Tibial artery (tissue), 4 donors: ENCODE measurements around the gene GABBR2.

Experiments
- DNase-seq, 2 donors: peaks; one replicate each; pipeline ENCODE4 v3.0.0-alpha.2; 2019
- H3K27ac ChIP-seq, 2 donors: fragments of 200-600 bp; sonication (generic) in 1 of 2; 1 replicate in 1 of 2; 2 replicates in 1 of 2; pipeline ENCODE4 v1.5.1; 2018 to 2019; ENCODE audit warnings: mild to moderate bottlenecking in 1 of 2
- H3K27me3 ChIP-seq, 2 donors: fragments of 200-600 bp; sonication (generic) in 1 of 2; one replicate each; pipeline versions ENCODE4 v1.5.1 to v1.6.0; 2016 to 2019
- H3K36me3 ChIP-seq, 3 donors: fragments of 200-600 bp; sonication (generic) in 2 of 3; one replicate each; pipeline ENCODE4 v1.5.1; 2016 to 2019; ENCODE audit warnings: mild to moderate bottlenecking in 2 of 3
- H3K4me1 ChIP-seq, 4 donors: fragments of 200-600 bp; sonication (generic) in 2 of 4; 1 replicate in 3 of 4; 2 replicates in 1 of 4; pipeline ENCODE4 v1.5.1; 2016 to 2019
- H3K4me3 ChIP-seq, 2 donors: fragments of 200-600 bp; sonication (generic) in 1 of 2; 1 replicate in 1 of 2; 2 replicates in 1 of 2; pipeline ENCODE4 v1.5.1; 2018 to 2019; ENCODE audit warnings: mild to moderate bottlenecking in 2 of 2
- H3K9me3 ChIP-seq, 3 donors: fragments of 200-600 bp; sonication (generic) in 1 of 3; one replicate each; pipeline ENCODE4 v1.5.1; 2016 to 2019
- CTCF ChIP-seq, 2 experiments: fragments of 200-600 bp in 1 of 2; fragments of 450-650 bp in 1 of 2; IDR thresholded peaks; one replicate each; pipeline ENCODE4 v1.5.1; 2017 to 2019; ENCODE audit warnings: antibody characterized with exemption in 2 of 2, mild to moderate bottlenecking in 1 of 2, moderate library complexity in 1 of 2
- intact Hi-C: fragments of 100-400 bp; cut with DNase I; formaldehyde crosslinking; loops from one replicate; pipeline ENCODE4 v1.15.0; 2023; ENCODE audit warnings: low total_unique reads

Gene GABBR2

GRCh38 chr9:98491231-98491651 lies 217.5 kb downstream of the GABBR2 start:
- H3K36me3 ChIP-seq, result no peaks in the 10 kb centered on the region
- no peak for TF ChIP-seq CTCF (IDR thresholded peaks at IDR 0.05)
- no peak overlapping the region for H3K4me3 ChIP-seq
- intact Hi-C loops, result no loop called here
- no peak overlapping the region for H3K27ac ChIP-seq
- no peak for DNase-seq
- H3K4me1 ChIP-seq, result peaks cover 0 to 9% (median 3%) of the 10 kb centered on the region in 4 donors
- no peaks in the 10 kb centered on the region for H3K9me3 ChIP-seq
- H3K27me3 ChIP-seq, result no peaks in the 10 kb centered on the region

- no peaks in the 10 kb centered on the region for H3K9me3 ChIP-seq
- H3K36me3 ChIP-seq, result no peaks in the 10 kb centered on the region
- no peak for TF ChIP-seq CTCF (IDR thresholded peaks at IDR 0.05)
- no peak overlapping the region for H3K27ac ChIP-seq
- intact Hi-C loops, result no loop called here
- no peak for DNase-seq
- H3K4me1 ChIP-seq, result peaks cover 0 to 9% (median 3%) of the 10 kb centered on the region in 4 donors
- no peak overlapping the region for H3K4me3 ChIP-seq
- H3K27me3 ChIP-seq, result peaks cover 0 to 5% of the 10 kb centered on the region in 2 donors
These were observed 220.0 kb downstream of the GABBR2 start for GRCh38 chr9:98488571-98489312.

GRCh38 chr9:98485706-98486105 lies 223.0 kb downstream of the GABBR2 start:
- Histone ChIP-seq H3K27ac (no peak overlapping the region), H3K9me3 (no peaks in the 10 kb centered on the region), H3K36me3 (no peaks in the 10 kb centered on the region), H3K4me3 (no peak overlapping the region), H3K27me3 (peaks cover 0 to 6% of the 10 kb centered on the region in 2 donors), H3K4me1 (peaks cover 0 to 6% (median 0%) of the 10 kb centered on the region in 4 donors)
- no peak for TF ChIP-seq CTCF (IDR thresholded peaks at IDR 0.05)
- DNase-seq, result no peak
- intact Hi-C loops, result no loop called here

- intact Hi-C loops, result no loop called here
- H3K4me1 ChIP-seq, result peaks cover 0 to 6% (median 0%) of the 10 kb centered on the region in 4 donors
- H3K4me3 ChIP-seq, result no peak overlapping the region
- no peak for DNase-seq
- H3K9me3 ChIP-seq, result no peaks in the 10 kb centered on the region
- peaks cover 0 to 6% of the 10 kb centered on the region in 2 donors for H3K27me3 ChIP-seq
- no peaks in the 10 kb centered on the region for H3K36me3 ChIP-seq
- no peak for TF ChIP-seq CTCF (IDR thresholded peaks at IDR 0.05)
- H3K27ac ChIP-seq, result no peak overlapping the region
These were observed 224.6 kb downstream of the GABBR2 start for GRCh38 chr9:98484162-98484561.

GRCh38 chr9:98482226-98482625 lies 226.5 kb downstream of the GABBR2 start:
- no peak overlapping the region for H3K27ac ChIP-seq
- TF ChIP-seq CTCF (IDR thresholded peaks at IDR 0.05), result no peak
- no peaks in the 10 kb centered on the region for H3K9me3 ChIP-seq
- intact Hi-C loops, result no loop called here
- H3K4me1 ChIP-seq, result no peaks in the 10 kb centered on the region
- no peak overlapping the region for H3K4me3 ChIP-seq
- no peak for DNase-seq
- H3K27me3 ChIP-seq, result peaks cover 0 to 6% of the 10 kb centered on the region in 2 donors
- no peaks in the 10 kb centered on the region for H3K36me3 ChIP-seq
